ENCODE data around the gene TAS2R60.

Gene TAS2R60

GRCh38 chr7:143429770-143430698, 13.2 kb upstream of the TAS2R60 start:
- H3K9me3 ChIP-seq (replicated peaks; ENCODE audit: low read length): no peaks in the 10 kb centered on the region
- H3K36me3 ChIP-seq (ENCODE audit: insufficient read depth, low read length): no peaks in the 10 kb centered on the region
- no peaks in the 10 kb centered on the region for H3K27me3 ChIP-seq (ENCODE audit: control insufficient read depth, insufficient read depth, low read length)
- H3K4me3 ChIP-seq (ENCODE audit: low read length): no peak overlapping the region
- peaks cover 21% of the 10 kb centered on the region for H3K4me1 ChIP-seq (ENCODE audit: control insufficient read depth, insufficient read depth, low read length)
- H3K9ac ChIP-seq (ENCODE audit: low read depth, low read length): no peak overlapping the region
- H3K4me2 ChIP-seq (ENCODE audit: low read length): peak overlapping the region; percentile 42

- H3K9me3 ChIP-seq (replicated peaks; ENCODE audit: low read length): no peaks in the 10 kb centered on the region
- no peak overlapping the region for H3K9ac ChIP-seq (ENCODE audit: low read depth, low read length)
- H3K4me2 ChIP-seq (ENCODE audit: low read length): no peak overlapping the region
- no peak overlapping the region for H3K4me3 ChIP-seq (ENCODE audit: low read length)
- H3K36me3 ChIP-seq (ENCODE audit: insufficient read depth, low read length): no peaks in the 10 kb centered on the region
- peaks cover 25% of the 10 kb centered on the region for H3K4me1 ChIP-seq (ENCODE audit: control insufficient read depth, insufficient read depth, low read length)
- no peaks in the 10 kb centered on the region for H3K27me3 ChIP-seq (ENCODE audit: control insufficient read depth, insufficient read depth, low read length)
These were observed 12.1 kb upstream of the TAS2R60 start for GRCh38 chr7:143431109-143431508.

GRCh38 chr7:143433759-143434158, 9.5 kb upstream of the TAS2R60 start:
- Histone ChIP-seq H3K9me3 (replicated peaks; ENCODE audit: low read length) (no peaks in the 10 kb centered on the region), H3K4me3 (ENCODE audit: low read length) (no peak overlapping the region), H3K4me2 (ENCODE audit: low read length) (no peak overlapping the region), H3K27me3 (ENCODE audit: control insufficient read depth, insufficient read depth, low read length) (no peaks in the 10 kb centered on the region), H3K36me3 (ENCODE audit: insufficient read depth, low read length) (no peaks in the 10 kb centered on the region), H3K9ac (ENCODE audit: low read depth, low read length) (no peak overlapping the region), H3K4me1 (ENCODE audit: control insufficient read depth, insufficient read depth, low read length) (peaks cover 25% of the 10 kb centered on the region)

DNA sequence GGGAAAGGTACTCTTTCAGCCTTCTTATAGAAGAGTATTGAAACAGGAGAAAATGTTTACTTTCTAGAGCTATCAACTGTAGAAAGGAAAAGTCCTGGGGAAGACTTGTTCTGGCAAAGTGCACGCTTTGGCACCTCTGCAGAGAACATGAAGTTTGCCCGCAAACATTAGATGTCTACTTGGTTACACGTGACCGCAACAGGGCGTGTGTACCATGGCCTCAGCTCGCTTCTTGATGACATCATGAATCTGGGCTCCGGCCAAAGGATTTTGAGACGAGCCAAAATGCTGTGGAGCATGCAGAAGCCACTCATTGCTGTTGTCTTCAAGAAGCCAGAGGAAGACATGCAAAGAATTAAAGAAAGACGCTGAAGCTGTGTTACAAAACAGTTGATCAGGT, 8.6 kb upstream of the TAS2R60 start:
- Histone ChIP-seq H3K4me3 (ENCODE audit: low read length) (no peak overlapping the region), H3K4me2 (ENCODE audit: low read length) (peak overlapping the region; percentile 9), H3K27me3 (ENCODE audit: control insufficient read depth, insufficient read depth, low read length) (no peaks in the 10 kb centered on the region)

DNA sequence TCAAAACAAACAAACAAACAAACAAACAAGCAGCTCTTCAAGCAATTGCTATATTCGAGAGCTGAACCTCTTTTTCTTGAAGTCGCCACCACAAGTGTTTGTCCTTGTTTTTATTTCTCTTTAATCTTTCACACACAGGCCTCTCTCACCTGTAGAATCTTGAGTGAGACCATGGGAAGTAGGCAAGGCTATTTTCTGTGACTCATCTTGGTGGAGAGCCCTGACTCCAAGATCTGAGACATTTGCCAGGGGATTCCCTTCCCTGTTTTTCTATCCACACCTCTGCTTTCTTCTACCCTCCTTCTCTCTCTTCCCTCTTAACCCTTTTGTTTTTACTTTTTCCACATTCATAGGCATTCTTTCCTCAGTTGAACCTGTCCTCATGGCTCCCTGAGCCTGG, 8.0 kb upstream of the TAS2R60 start:
- H3K4me1 ChIP-seq (ENCODE audit: control insufficient read depth, insufficient read depth, low read length): peaks cover 18% of the 10 kb centered on the region
- no peaks in the 10 kb centered on the region for H3K27me3 ChIP-seq (ENCODE audit: control insufficient read depth, insufficient read depth, low read length)
- no peak overlapping the region for H3K4me2 ChIP-seq (ENCODE audit: low read length)
- no peak overlapping the region for H3K4me3 ChIP-seq (ENCODE audit: low read length)
- no peaks in the 10 kb centered on the region for H3K9me3 ChIP-seq (replicated peaks; ENCODE audit: low read length)
- no peak overlapping the region for H3K9ac ChIP-seq (ENCODE audit: low read depth, low read length)
- no peaks in the 10 kb centered on the region for H3K36me3 ChIP-seq (ENCODE audit: insufficient read depth, low read length)

More for the DNA sequence above, 8.6 kb upstream of the TAS2R60 start:
- Histone ChIP-seq H3K9ac (ENCODE audit: low read depth, low read length) (no peak overlapping the region), H3K4me1 (ENCODE audit: control insufficient read depth, insufficient read depth, low read length) (peaks cover 24% of the 10 kb centered on the region), H3K9me3 (replicated peaks; ENCODE audit: low read length) (no peaks in the 10 kb centered on the region), H3K36me3 (ENCODE audit: insufficient read depth, low read length) (no peaks in the 10 kb centered on the region)

DNA sequence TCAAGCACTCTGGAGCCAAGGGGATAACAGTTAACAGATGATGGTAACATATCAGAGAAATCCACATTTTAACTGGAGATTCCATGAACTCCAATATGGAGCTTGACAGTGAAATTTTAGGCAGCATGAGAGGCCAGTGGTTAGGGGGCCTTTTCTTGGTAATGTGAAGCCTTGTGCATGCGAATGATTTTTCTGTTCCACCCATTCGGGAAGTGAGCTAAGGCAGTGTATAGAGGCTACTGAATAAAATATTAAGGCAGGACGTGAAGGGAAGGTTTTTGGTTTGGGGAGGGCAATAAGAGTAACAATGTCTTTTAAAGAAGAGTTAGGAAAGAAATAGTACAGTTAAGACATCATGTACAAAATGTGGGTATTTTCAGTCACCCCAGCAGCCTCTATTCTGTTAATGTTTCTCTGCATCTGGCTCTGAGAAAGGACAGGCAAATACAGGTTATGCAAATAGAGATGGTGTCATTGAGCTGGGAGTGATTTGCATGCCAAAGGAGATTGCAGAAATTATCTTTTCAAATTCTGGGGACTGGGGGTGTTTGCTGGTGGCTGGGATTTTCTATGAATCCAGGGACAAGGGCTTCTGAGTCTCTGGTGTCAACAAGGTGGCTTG, 6.8 kb upstream of the TAS2R60 start:
- Histone ChIP-seq H3K36me3 (ENCODE audit: insufficient read depth, low read length) (no peaks in the 10 kb centered on the region), H3K9ac (ENCODE audit: low read depth, low read length) (no peak overlapping the region), H3K4me2 (ENCODE audit: low read length) (no peak overlapping the region), H3K4me3 (ENCODE audit: low read length) (no peak overlapping the region), H3K4me1 (ENCODE audit: control insufficient read depth, insufficient read depth, low read length) (peaks cover 11% of the 10 kb centered on the region), H3K27me3 (ENCODE audit: control insufficient read depth, insufficient read depth, low read length) (peaks cover 6% of the 10 kb centered on the region), H3K9me3 (replicated peaks; ENCODE audit: low read length) (no peaks in the 10 kb centered on the region)

DNA sequence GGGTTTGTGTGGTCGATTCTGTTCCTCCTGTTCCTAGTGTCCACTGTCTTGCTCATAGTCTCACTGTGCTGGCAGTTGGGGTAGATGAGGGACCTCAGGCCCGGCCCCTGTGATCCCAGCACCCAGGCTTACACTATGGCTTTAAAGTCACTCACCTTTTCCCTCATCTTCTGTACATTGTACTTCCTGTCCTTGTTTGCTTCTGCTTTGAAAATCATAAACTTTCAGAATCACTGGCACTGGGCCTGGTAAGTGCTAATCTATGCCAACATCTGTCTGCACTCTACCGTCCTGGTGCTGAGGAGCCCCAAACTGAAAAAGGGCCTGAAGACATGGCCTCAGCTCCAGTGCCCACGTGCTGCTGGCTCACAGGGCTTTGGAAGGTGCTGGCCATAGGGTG, 5.7 kb upstream of the TAS2R60 start:
- Histone ChIP-seq H3K9ac (ENCODE audit: low read depth, low read length) (no peak overlapping the region), H3K4me2 (ENCODE audit: low read length) (no peak overlapping the region), H3K27me3 (ENCODE audit: control insufficient read depth, insufficient read depth, low read length) (peaks cover 6% of the 10 kb centered on the region), H3K4me3 (ENCODE audit: low read length) (no peak overlapping the region), H3K9me3 (replicated peaks; ENCODE audit: low read length) (no peaks in the 10 kb centered on the region), H3K36me3 (ENCODE audit: insufficient read depth, low read length) (no peaks in the 10 kb centered on the region), H3K4me1 (ENCODE audit: control insufficient read depth, insufficient read depth, low read length) (peaks cover 11% of the 10 kb centered on the region)

- Histone ChIP-seq H3K27me3 (ENCODE audit: control insufficient read depth, insufficient read depth, low read length) (peaks cover 18% of the 10 kb centered on the region), H3K9ac (ENCODE audit: low read depth, low read length) (no peak overlapping the region), H3K4me3 (ENCODE audit: low read length) (no peak overlapping the region), H3K36me3 (ENCODE audit: insufficient read depth, low read length) (no peaks in the 10 kb centered on the region), H3K4me2 (ENCODE audit: low read length) (no peak overlapping the region), H3K9me3 (replicated peaks; ENCODE audit: low read length) (no peaks in the 10 kb centered on the region), H3K4me1 (ENCODE audit: control insufficient read depth, insufficient read depth, low read length) (peaks cover 6% of the 10 kb centered on the region)
These were observed 3.4 kb upstream of the TAS2R60 start for GRCh38 chr7:143439866-143440265.

GRCh38 chr7:143444063-143444782, 970 bp downstream of the TAS2R60 start:
- no peak overlapping the region for H3K9ac ChIP-seq (ENCODE audit: low read depth, low read length)
- H3K36me3 ChIP-seq (ENCODE audit: insufficient read depth, low read length): no peaks in the 10 kb centered on the region
- H3K27me3 ChIP-seq (ENCODE audit: control insufficient read depth, insufficient read depth, low read length): peaks cover 35% of the 10 kb centered on the region
- H3K4me3 ChIP-seq (ENCODE audit: low read length): no peak overlapping the region
- H3K9me3 ChIP-seq (replicated peaks; ENCODE audit: low read length): no peaks in the 10 kb centered on the region
- H3K4me1 ChIP-seq (ENCODE audit: control insufficient read depth, insufficient read depth, low read length): no peaks in the 10 kb centered on the region
- no peak overlapping the region for H3K4me2 ChIP-seq (ENCODE audit: low read length)

GRCh38 chr7:143444785-143445184, 1.5 kb downstream of the TAS2R60 start:
- Histone ChIP-seq H3K4me2 (ENCODE audit: low read length) (no peak overlapping the region), H3K4me1 (ENCODE audit: control insufficient read depth, insufficient read depth, low read length) (no peaks in the 10 kb centered on the region), H3K9me3 (replicated peaks; ENCODE audit: low read length) (no peaks in the 10 kb centered on the region), H3K27me3 (ENCODE audit: control insufficient read depth, insufficient read depth, low read length) (peaks cover 35% of the 10 kb centered on the region), H3K36me3 (ENCODE audit: insufficient read depth, low read length) (no peaks in the 10 kb centered on the region), H3K9ac (ENCODE audit: low read depth, low read length) (no peak overlapping the region), H3K4me3 (ENCODE audit: low read length) (no peak overlapping the region)

DNA sequence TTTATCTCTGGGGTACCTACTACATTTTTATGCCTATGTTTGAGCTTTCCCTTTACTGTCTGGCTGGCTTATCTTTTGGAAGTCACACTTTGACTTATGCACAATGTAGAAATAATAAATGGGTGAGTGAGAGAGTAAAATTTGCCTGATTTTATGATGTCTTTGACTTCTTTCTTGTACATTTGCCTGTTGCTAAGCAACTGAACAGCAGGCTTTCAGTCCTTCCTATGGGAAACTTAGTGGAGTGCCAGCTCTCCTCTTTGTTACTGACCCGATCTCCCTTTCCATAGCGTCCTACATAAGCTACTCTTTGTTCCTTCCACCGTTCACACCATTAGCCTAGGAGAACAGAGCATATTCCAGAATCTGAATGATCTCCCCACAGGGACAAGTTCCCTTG, 4.2 kb downstream of the TAS2R60 start:
- Histone ChIP-seq H3K4me3 (ENCODE audit: low read length) (no peak overlapping the region), H3K27me3 (ENCODE audit: control insufficient read depth, insufficient read depth, low read length) (peaks cover 29% of the 10 kb centered on the region), H3K36me3 (ENCODE audit: insufficient read depth, low read length) (no peaks in the 10 kb centered on the region), H3K4me1 (ENCODE audit: control insufficient read depth, insufficient read depth, low read length) (no peaks in the 10 kb centered on the region), H3K9ac (ENCODE audit: low read depth, low read length) (no peak overlapping the region), H3K9me3 (replicated peaks; ENCODE audit: low read length) (no peaks in the 10 kb centered on the region), H3K4me2 (ENCODE audit: low read length) (no peak overlapping the region)
